H9 (cell line): ENCODE results near the gene FBXO27. TPM values are rescaled to one million over a fixed set of nuclear protein-coding genes. Genes with fewer than 3 reads are reported as not detected.

Experiments used
- DNase-seq: peaks from one replicate; pipeline ENCODE4 v3.0.0-alpha.2; 2017
- H2AFZ ChIP-seq: one replicate; pipeline ENCODE4 v1.6.1; 2013; ENCODE audit warnings: mild to moderate bottlenecking, low read length, control low read depth, moderate library complexity
- H2AK5ac ChIP-seq: 2 replicates; pipeline ENCODE4 v1.6.1; 2013; ENCODE audit warnings: low read length, control low read depth, mixed read lengths; ENCODE audit not compliant: insufficient read length
- H2BK120ac ChIP-seq: one replicate; pipeline ENCODE4 v1.6.1; 2013; ENCODE audit warnings: low read depth, mild to moderate bottlenecking, low read length, control low read depth, inconsistent platforms; ENCODE audit not compliant: poor library complexity, severe bottlenecking
- H2BK12ac ChIP-seq: 2 replicates; pipeline ENCODE4 v1.6.1; 2013; ENCODE audit warnings: low read length, control low read depth, mixed read lengths, low read depth; ENCODE audit not compliant: insufficient read length
- H2BK15ac ChIP-seq: 2 replicates; pipeline ENCODE4 v1.6.1; 2013; ENCODE audit warnings: low read depth, low read length, control low read depth
- H2BK20ac ChIP-seq: one replicate; pipeline ENCODE4 v1.6.1; 2013; ENCODE audit warnings: low read depth, mild to moderate bottlenecking, low read length, control low read depth, inconsistent platforms; ENCODE audit not compliant: poor library complexity, severe bottlenecking
- H2BK5ac ChIP-seq: 2 replicates; pipeline ENCODE4 v1.6.1; 2013; ENCODE audit warnings: low read length, control low read depth, mixed read lengths; ENCODE audit not compliant: insufficient read length
- H3K14ac ChIP-seq: 2 replicates; pipeline ENCODE4 v1.6.1; 2013; ENCODE audit warnings: low read length, control low read depth; ENCODE audit not compliant: insufficient read depth
- H3K18ac ChIP-seq: 2 replicates; pipeline ENCODE4 v1.6.1; 2013; ENCODE audit warnings: low read depth, mild to moderate bottlenecking, mixed read lengths, low read length, control low read depth; ENCODE audit not compliant: insufficient read length
- H3K23ac ChIP-seq: 2 replicates; pipeline ENCODE4 v1.6.1; 2013; ENCODE audit warnings: low read length, control low read depth, mixed read lengths, low read depth; ENCODE audit not compliant: insufficient read length
- H3K23me2 ChIP-seq: 2 replicates; pipeline ENCODE4 v1.6.1; 2013; ENCODE audit warnings: low read depth, mild to moderate bottlenecking, mixed read lengths, low read length, control low read depth; ENCODE audit not compliant: insufficient read length, poor library complexity, severe bottlenecking
- H3K27ac ChIP-seq: 2 replicates; pipeline ENCODE4 v1.5.1; 2013; ENCODE audit warnings: low read length, control low read depth, mixed read lengths, low read depth; ENCODE audit not compliant: insufficient read length
- H3K27me3 ChIP-seq: 2 replicates; pipeline ENCODE4 v1.6.1; 2013; ENCODE audit warnings: low read length, control low read depth, inconsistent platforms; ENCODE audit not compliant: insufficient read depth
- H3K4ac ChIP-seq: 2 replicates; pipeline ENCODE4 v1.6.1; 2013; ENCODE audit warnings: low read depth, mild to moderate bottlenecking, control low read depth, inconsistent platforms, low read length, moderate library complexity
- H3K4me1 ChIP-seq: 2 replicates; pipeline ENCODE4 v1.6.1; 2013; ENCODE audit warnings: low read length, control low read depth, inconsistent platforms; ENCODE audit not compliant: insufficient read depth
- H3K4me2 ChIP-seq: 2 replicates; pipeline ENCODE4 v1.6.1; 2013; ENCODE audit warnings: low read length, control low read depth, mixed read lengths; ENCODE audit not compliant: insufficient read length, insufficient read depth
- H3K56ac ChIP-seq: 2 replicates; pipeline ENCODE4 v1.6.1; 2013; ENCODE audit warnings: low read depth, mild to moderate bottlenecking, mixed read lengths, low read length, control low read depth; ENCODE audit not compliant: insufficient read length
- H3K79me1 ChIP-seq: 2 replicates; pipeline ENCODE4 v1.6.1; 2013; ENCODE audit warnings: low read depth, mild to moderate bottlenecking, moderate library complexity, low read length, control low read depth, inconsistent platforms; ENCODE audit not compliant: insufficient read depth, poor library complexity, severe bottlenecking
- H3K79me2 ChIP-seq: 2 replicates; pipeline ENCODE4 v1.6.1; 2013; ENCODE audit warnings: low read length, control low read depth, inconsistent platforms; ENCODE audit not compliant: insufficient read depth
- H3K9ac ChIP-seq: 2 replicates; pipeline ENCODE4 v1.6.1; 2013; ENCODE audit warnings: low read length, control low read depth, mixed read lengths; ENCODE audit not compliant: insufficient read length; ENCODE audit errors: extremely low read depth
- H3K9me3 ChIP-seq: one replicate; pipeline ENCODE4 v1.6.1; 2013; ENCODE audit warnings: low read depth, low read length, inconsistent platforms; ENCODE audit not compliant: control insufficient read depth
- H3T11ph ChIP-seq: one replicate; pipeline ENCODE4 v1.6.1; 2013; ENCODE audit warnings: mild to moderate bottlenecking, low read length, control low read depth, inconsistent platforms
- H4K20me1 ChIP-seq: one replicate; pipeline ENCODE4 v1.6.1; 2013; ENCODE audit not compliant: control insufficient read depth, insufficient read length, insufficient read depth
- H4K5ac ChIP-seq: 2 replicates; pipeline ENCODE4 v1.6.1; 2013; ENCODE audit warnings: low read depth, mild to moderate bottlenecking, mixed read lengths, low read length, control low read depth; ENCODE audit not compliant: insufficient read length
- H4K8ac ChIP-seq: replicated peaks from 2 replicates; pipeline ENCODE4 v1.6.1; 2013; ENCODE audit warnings: low read length, control low read depth, mixed read lengths, low read depth; ENCODE audit not compliant: insufficient read length
- H4K91ac ChIP-seq: 2 replicates; pipeline ENCODE4 v1.6.1; 2013; ENCODE audit warnings: low read depth, mild to moderate bottlenecking, moderate library complexity, mixed read lengths, low read length, control low read depth; ENCODE audit not compliant: insufficient read length
- H3K27ac Mint-ChIP-seq, 3 experiments: 2 replicates in 2 of 3; 3 replicates in 1 of 3; pipeline ENCODE4 v1.8.0; 2020 to 2021; ENCODE audit warnings: mixed read lengths in 3 of 3, mild to moderate bottlenecking in 1 of 3, moderate library complexity in 1 of 3
- H3K27me3 Mint-ChIP-seq: 2 replicates; pipeline ENCODE4 v1.8.0; 2021; ENCODE audit warnings: low read depth, mild to moderate bottlenecking, moderate library complexity, mixed read lengths
- H3K36me3 Mint-ChIP-seq, 3 experiments: 2 replicates in 2 of 3; 3 replicates in 1 of 3; pipeline ENCODE4 v1.8.0; 2020 to 2021; ENCODE audit warnings: low read depth in 3 of 3, mixed read lengths in 3 of 3; ENCODE audit not compliant: insufficient read depth in 1 of 3
- H3K4me1 Mint-ChIP-seq, 2 experiments: 2 replicates each; pipeline ENCODE4 v1.8.0; 2020; ENCODE audit warnings: mixed read lengths in 2 of 2
- H3K4me3 Mint-ChIP-seq, 2 experiments: 2 replicates in 1 of 2; 3 replicates in 1 of 2; pipeline ENCODE4 v1.8.0; 2020 to 2021; ENCODE audit warnings: mild to moderate bottlenecking in 2 of 2, mixed read lengths in 2 of 2, moderate library complexity in 1 of 2
- H3K9me3 Mint-ChIP-seq, 2 experiments: 2 replicates in 1 of 2; 3 replicates in 1 of 2; pipeline ENCODE4 v1.8.0; 2020; ENCODE audit warnings: mild to moderate bottlenecking in 2 of 2, mixed read lengths in 2 of 2, moderate library complexity in 1 of 2
- WGBS: extraction: QIAGEN DNeasy Blood & Tissue Kit; methylation state at CpG from one replicate; pipeline ENCODE4 v1.1.7; 2013; ENCODE audit warnings: missing lambda C conversion rate, low lambda C conversion rate, mixed read lengths; ENCODE audit not compliant: insufficient read length; ENCODE audit errors: extremely low coverage; 5-methylcytosine and 5-hydroxymethylcytosine counted together
- total RNA-seq: library from RNA; stranded (reverse); gene quantifications from 2 replicates; pipeline ENCODE4 v1.2.1, GENCODE V29; 2021
- TF ChIP-seq, protein P1 (sequence below): fragments of 200-600 bp; sonication (generic); conservative IDR thresholded peaks from 3 replicates; pipeline ENCODE4 v1.8.0; 2021; ENCODE audit warnings: antibody characterized with exemption, mild to moderate bottlenecking

FBXO27 gene
- total RNA-seq, 1 experiment from 2014 or later: 14.5 TPM

GRCh38 chr19:38978326-38978689 lies 54.0 kb downstream of the FBXO27 start:
- H3K9ac ChIP-seq: no peak overlapping the region
- no peaks in the 10 kb centered on the region for H3K79me2 ChIP-seq
- H3K27me3 ChIP-seq: no peaks in the 10 kb centered on the region
- H3K27me3 Mint-ChIP-seq: peaks cover 8% of the 10 kb centered on the region
- H2AFZ ChIP-seq: no peak overlapping the region
- H2BK5ac ChIP-seq: no peak overlapping the region
- H2BK15ac ChIP-seq: no peak overlapping the region
- H3K27ac Mint-ChIP-seq: no peak overlapping the region
- TF ChIP-seq, protein P1, sequence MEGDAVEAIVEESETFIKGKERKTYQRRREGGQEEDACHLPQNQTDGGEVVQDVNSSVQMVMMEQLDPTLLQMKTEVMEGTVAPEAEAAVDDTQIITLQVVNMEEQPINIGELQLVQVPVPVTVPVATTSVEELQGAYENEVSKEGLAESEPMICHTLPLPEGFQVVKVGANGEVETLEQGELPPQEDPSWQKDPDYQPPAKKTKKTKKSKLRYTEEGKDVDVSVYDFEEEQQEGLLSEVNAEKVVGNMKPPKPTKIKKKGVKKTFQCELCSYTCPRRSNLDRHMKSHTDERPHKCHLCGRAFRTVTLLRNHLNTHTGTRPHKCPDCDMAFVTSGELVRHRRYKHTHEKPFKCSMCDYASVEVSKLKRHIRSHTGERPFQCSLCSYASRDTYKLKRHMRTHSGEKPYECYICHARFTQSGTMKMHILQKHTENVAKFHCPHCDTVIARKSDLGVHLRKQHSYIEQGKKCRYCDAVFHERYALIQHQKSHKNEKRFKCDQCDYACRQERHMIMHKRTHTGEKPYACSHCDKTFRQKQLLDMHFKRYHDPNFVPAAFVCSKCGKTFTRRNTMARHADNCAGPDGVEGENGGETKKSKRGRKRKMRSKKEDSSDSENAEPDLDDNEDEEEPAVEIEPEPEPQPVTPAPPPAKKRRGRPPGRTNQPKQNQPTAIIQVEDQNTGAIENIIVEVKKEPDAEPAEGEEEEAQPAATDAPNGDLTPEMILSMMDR: no peak
- H3K56ac ChIP-seq: no peak overlapping the region
- H3K4me2 ChIP-seq: no peak overlapping the region
- H3K23me2 ChIP-seq: peaks cover 13% of the 10 kb centered on the region
- no peak overlapping the region for H4K8ac ChIP-seq
- no peak overlapping the region for H4K91ac ChIP-seq
- peaks cover 8 to 10% (median 9%) of the 10 kb centered on the region in 3 experiments for H3K36me3 Mint-ChIP-seq
- no peak overlapping the region for H3K4ac ChIP-seq
- H2BK20ac ChIP-seq: no peak overlapping the region
- H3K4me1 Mint-ChIP-seq: peaks cover 14 to 19% of the 10 kb centered on the region in 2 experiments
- no peak overlapping the region for H3K23ac ChIP-seq
- no peak overlapping the region for H3T11ph ChIP-seq
- no peak overlapping the region for H3K27ac ChIP-seq
- no peaks in the 10 kb centered on the region for H3K9me3 ChIP-seq
- no peak overlapping the region for H3K4me3 Mint-ChIP-seq
- no peaks in the 10 kb centered on the region for H3K4me1 ChIP-seq
- H3K18ac ChIP-seq: no peak overlapping the region
- no peak overlapping the region for H3K14ac ChIP-seq
- no peak overlapping the region for H2AK5ac ChIP-seq
- WGBS: no CpG with 5 or more reads among the region's 3 CpGs
- no peak overlapping the region for H4K5ac ChIP-seq
- no peak overlapping the region for H2BK12ac ChIP-seq
- no peak for DNase-seq
- no peaks in the 10 kb centered on the region for H4K20me1 ChIP-seq
- no peaks in the 10 kb centered on the region for H3K79me1 ChIP-seq
- no peak overlapping the region for H2BK120ac ChIP-seq
- H3K9me3 Mint-ChIP-seq: peaks cover 10 to 11% of the 10 kb centered on the region in 2 experiments
